ENCODE measurements around the gene RCAN2. TPM values are rescaled to one million over a fixed set of nuclear protein-coding genes. Genes with fewer than 3 reads are reported as not detected.

Gene RCAN2
- 1 to 10 TPM in 3 of 4 donors, under 1 TPM in 1; 0.67 to 8.7 (median 4.0) TPM for polyA plus RNA-seq
- long read RNA-seq, donor 1, result 0 reads
- long read RNA-seq, donor 2, result 0 reads
- long read RNA-seq, donor 3, partial matches to known transcripts, result 0 of 2 reads
- long read RNA-seq, donor 3, other reads (novel, unspliced or antisense), result 0 of 2 reads
- long read RNA-seq, donor 4, result 0 reads
- long read RNA-seq, donor 5, result 0 reads
- long read RNA-seq, donor 6, result 0 reads
- long read RNA-seq, donor 7, partial matches to known transcripts, result 77 of 82 reads
- long read RNA-seq, donor 7, other reads (novel, unspliced or antisense), result 5 of 82 reads
- long read RNA-seq, donor 8, result 0 reads
- long read RNA-seq, donor 9, result 0 reads
- long read RNA-seq, donor 10, partial matches to known transcripts, result 5 of 6 reads
- long read RNA-seq, donor 10, other reads (novel, unspliced or antisense), result 0 of 6 reads

- DNase-seq, result peak; percentile 46 to 82
- H3K36me3 ChIP-seq (ENCODE audit: control insufficient read depth in 3 of 3, insufficient read depth in 2 of 3, low read depth in 1 of 3, low read length in 3 of 3), result no peaks in the 10 kb centered on the region
- no peaks in the 10 kb centered on the region for H3K4me1 ChIP-seq (ENCODE audit: control insufficient read depth in 3 of 3, insufficient read depth in 2 of 3, low read depth in 1 of 3, low read length in 2 of 3)
- peak within 1 kb of the TSS; percentile 46 to 68 (median 57) for H3K4me3 ChIP-seq (ENCODE audit: low read depth in 1 of 3, low read length in 3 of 3)
- no peak for FAIRE-seq
- H3K27me3 ChIP-seq (ENCODE audit: control insufficient read depth in 3 of 3, insufficient read depth in 3 of 3, low read length in 3 of 3), result peaks cover 4 to 54% (median 9%) of the 10 kb centered on the region in 3 donors
- no peaks in the 10 kb centered on the region for H3K9me3 ChIP-seq (ENCODE audit: control insufficient read depth in 2 of 2, insufficient read depth in 1 of 2, low read depth in 1 of 2, low read length in 1 of 2)
- H3K27ac ChIP-seq (ENCODE audit: low read depth in 1 of 3, low read length in 2 of 3), result peak within 1 kb of the TSS in 1 of 3 donors; percentile 34
- 0 to 1% (median 1%) methylated on average over 27 to 51 of the region's 51 CpGs for whole genome bisulfite sequencing, 3 donors
Observed at GRCh38 chr6:46491201-46491627, at the start of gene RCAN2. Gene RCAN2 (minus strand): TSS chr6:46491449.

GRCh38 chr6:46539866-46540265, 48.6 kb upstream of the RCAN2 start:
- FAIRE-seq (no peak), DNase-seq (no peak)
- Histone ChIP-seq H3K36me3 (ENCODE audit: control insufficient read depth in 3 of 3, insufficient read depth in 2 of 3, low read depth in 1 of 3, low read length in 3 of 3) (no peaks in the 10 kb centered on the region), H3K9me3 (ENCODE audit: control insufficient read depth in 2 of 2, insufficient read depth in 1 of 2, low read depth in 1 of 2, low read length in 1 of 2) (no peaks in the 10 kb centered on the region), H3K4me1 (ENCODE audit: control insufficient read depth in 3 of 3, insufficient read depth in 2 of 3, low read depth in 1 of 3, low read length in 2 of 3) (no peaks in the 10 kb centered on the region), H3K27me3 (ENCODE audit: control insufficient read depth in 3 of 3, insufficient read depth in 3 of 3, low read length in 3 of 3) (peaks cover 0 to 2% (median 0%) of the 10 kb centered on the region in 3 donors), H3K27ac (ENCODE audit: low read depth in 1 of 3, low read length in 2 of 3) (no peak overlapping the region), H3K4me3 (ENCODE audit: low read depth in 1 of 3, low read length in 3 of 3) (no peak overlapping the region)
- 75 to 88% (median 82%) methylated on average over 2 of the region's 2 CpGs for WGBS, 3 donors

GRCh38 chr6:46538800-46539480, 47.7 kb upstream of the RCAN2 start:
- no peak for FAIRE-seq
- no peaks in the 10 kb centered on the region for H3K36me3 ChIP-seq (ENCODE audit: control insufficient read depth in 3 of 3, insufficient read depth in 2 of 3, low read depth in 1 of 3, low read length in 3 of 3)
- WGBS, 3 donors, result 54 to 59% (median 55%) methylated on average over 6 of the region's 6 CpGs

GRCh38 chr6:46530896-46531295, 39.6 kb upstream of the RCAN2 start:
- no peak for DNase-seq
- no peak overlapping the region for H3K4me3 ChIP-seq (ENCODE audit: low read depth in 1 of 3, low read length in 3 of 3)
- no peaks in the 10 kb centered on the region for H3K9me3 ChIP-seq (ENCODE audit: control insufficient read depth in 2 of 2, insufficient read depth in 1 of 2, low read depth in 1 of 2, low read length in 1 of 2)
- no peak for FAIRE-seq
- H3K27ac ChIP-seq (ENCODE audit: low read depth in 1 of 3, low read length in 2 of 3), result no peak overlapping the region
- H3K36me3 ChIP-seq (ENCODE audit: control insufficient read depth in 3 of 3, insufficient read depth in 2 of 3, low read depth in 1 of 3, low read length in 3 of 3), result no peaks in the 10 kb centered on the region
- no peaks in the 10 kb centered on the region for H3K4me1 ChIP-seq (ENCODE audit: control insufficient read depth in 3 of 3, insufficient read depth in 2 of 3, low read depth in 1 of 3, low read length in 2 of 3)
- WGBS, 3 donors, result 66 to 72% (median 69%) methylated on average over 3 of the region's 3 CpGs
- no peaks in the 10 kb centered on the region for H3K27me3 ChIP-seq (ENCODE audit: control insufficient read depth in 3 of 3, insufficient read depth in 3 of 3, low read length in 3 of 3)

More at GRCh38 chr6:46538800-46539480, 47.7 kb upstream of the RCAN2 start:
- Histone ChIP-seq H3K4me1 (ENCODE audit: control insufficient read depth in 3 of 3, insufficient read depth in 2 of 3, low read depth in 1 of 3, low read length in 2 of 3) (no peaks in the 10 kb centered on the region), H3K27me3 (ENCODE audit: control insufficient read depth in 3 of 3, insufficient read depth in 3 of 3, low read length in 3 of 3) (peaks cover 0 to 2% (median 0%) of the 10 kb centered on the region in 3 donors), H3K27ac (ENCODE audit: low read depth in 1 of 3, low read length in 2 of 3) (no peak overlapping the region), H3K9me3 (ENCODE audit: control insufficient read depth in 2 of 2, insufficient read depth in 1 of 2, low read depth in 1 of 2, low read length in 1 of 2) (no peaks in the 10 kb centered on the region), H3K4me3 (ENCODE audit: low read depth in 1 of 3, low read length in 3 of 3) (no peak overlapping the region)
- DNase-seq, result no peak

GRCh38 chr6:46528961-46529750, 37.9 kb upstream of the RCAN2 start:
- Histone ChIP-seq H3K36me3 (ENCODE audit: control insufficient read depth in 3 of 3, insufficient read depth in 2 of 3, low read depth in 1 of 3, low read length in 3 of 3) (no peaks in the 10 kb centered on the region), H3K4me3 (ENCODE audit: low read depth in 1 of 3, low read length in 3 of 3) (no peak overlapping the region), H3K4me1 (ENCODE audit: control insufficient read depth in 3 of 3, insufficient read depth in 2 of 3, low read depth in 1 of 3, low read length in 2 of 3) (no peaks in the 10 kb centered on the region), H3K9me3 (ENCODE audit: control insufficient read depth in 2 of 2, insufficient read depth in 1 of 2, low read depth in 1 of 2, low read length in 1 of 2) (no peaks in the 10 kb centered on the region), H3K27me3 (ENCODE audit: control insufficient read depth in 3 of 3, insufficient read depth in 3 of 3, low read length in 3 of 3) (no peaks in the 10 kb centered on the region), H3K27ac (ENCODE audit: low read depth in 1 of 3, low read length in 2 of 3) (no peak overlapping the region)
- DNase-seq (no peak), FAIRE-seq (no peak)
- 65 to 79% (median 66%) methylated on average over 3 of the region's 3 CpGs for WGBS, 3 donors

- DNase-seq (no peak), FAIRE-seq (no peak)
- 92 to 96% (median 96%) methylated on average over 2 of the region's 2 CpGs for WGBS, 3 donors
Observed at GRCh38 chr6:46526607-46527006, 35.4 kb upstream of the RCAN2 start.

GRCh38 chr6:46525583-46525982, 34.3 kb upstream of the RCAN2 start:
- DNase-seq, result no peak

More at GRCh38 chr6:46526607-46527006, 35.4 kb upstream of the RCAN2 start:
- H3K36me3 ChIP-seq (ENCODE audit: control insufficient read depth in 3 of 3, insufficient read depth in 2 of 3, low read depth in 1 of 3, low read length in 3 of 3), result no peaks in the 10 kb centered on the region
- no peaks in the 10 kb centered on the region for H3K4me1 ChIP-seq (ENCODE audit: control insufficient read depth in 3 of 3, insufficient read depth in 2 of 3, low read depth in 1 of 3, low read length in 2 of 3)
- no peak overlapping the region for H3K4me3 ChIP-seq (ENCODE audit: low read depth in 1 of 3, low read length in 3 of 3)
- no peaks in the 10 kb centered on the region for H3K27me3 ChIP-seq (ENCODE audit: control insufficient read depth in 3 of 3, insufficient read depth in 3 of 3, low read length in 3 of 3)
- H3K9me3 ChIP-seq (ENCODE audit: control insufficient read depth in 2 of 2, insufficient read depth in 1 of 2, low read depth in 1 of 2, low read length in 1 of 2), result no peaks in the 10 kb centered on the region
- H3K27ac ChIP-seq (ENCODE audit: low read depth in 1 of 3, low read length in 2 of 3), result no peak overlapping the region

GRCh38 chr6:46521464-46521971, 30.3 kb upstream of the RCAN2 start:
- DNase-seq, result no peak
- Histone ChIP-seq H3K27ac (ENCODE audit: low read depth in 1 of 3, low read length in 2 of 3) (no peak overlapping the region), H3K9me3 (ENCODE audit: control insufficient read depth in 2 of 2, insufficient read depth in 1 of 2, low read depth in 1 of 2, low read length in 1 of 2) (no peaks in the 10 kb centered on the region), H3K4me3 (ENCODE audit: low read depth in 1 of 3, low read length in 3 of 3) (no peak overlapping the region), H3K4me1 (ENCODE audit: control insufficient read depth in 3 of 3, insufficient read depth in 2 of 3, low read depth in 1 of 3, low read length in 2 of 3) (no peaks in the 10 kb centered on the region), H3K36me3 (ENCODE audit: control insufficient read depth in 3 of 3, insufficient read depth in 2 of 3, low read depth in 1 of 3, low read length in 3 of 3) (no peaks in the 10 kb centered on the region), H3K27me3 (ENCODE audit: control insufficient read depth in 3 of 3, insufficient read depth in 3 of 3, low read length in 3 of 3) (no peaks in the 10 kb centered on the region)
- no peak for FAIRE-seq

More at GRCh38 chr6:46525583-46525982, 34.3 kb upstream of the RCAN2 start:
- Histone ChIP-seq H3K4me1 (ENCODE audit: control insufficient read depth in 3 of 3, insufficient read depth in 2 of 3, low read depth in 1 of 3, low read length in 2 of 3) (no peaks in the 10 kb centered on the region), H3K4me3 (ENCODE audit: low read depth in 1 of 3, low read length in 3 of 3) (no peak overlapping the region), H3K36me3 (ENCODE audit: control insufficient read depth in 3 of 3, insufficient read depth in 2 of 3, low read depth in 1 of 3, low read length in 3 of 3) (no peaks in the 10 kb centered on the region), H3K27ac (ENCODE audit: low read depth in 1 of 3, low read length in 2 of 3) (no peak overlapping the region), H3K27me3 (ENCODE audit: control insufficient read depth in 3 of 3, insufficient read depth in 3 of 3, low read length in 3 of 3) (no peaks in the 10 kb centered on the region), H3K9me3 (ENCODE audit: control insufficient read depth in 2 of 2, insufficient read depth in 1 of 2, low read depth in 1 of 2, low read length in 1 of 2) (no peaks in the 10 kb centered on the region)
- no peak for FAIRE-seq

Measured in small intestine (tissue), 16 donors.